ENCODE measurements around the gene SCT. TPM values are rescaled to one million over a fixed set of nuclear protein-coding genes. Genes with fewer than 3 reads are reported as not detected.
"Not testable (repeated sequence)": the region's sequence is repeated elsewhere in the genome, so short reads cannot be mapped to it uniquely, and the experiment has no call there.

Gene SCT
- total RNA-seq, 1 experiment from 2014 or later, result not detected

DNA sequence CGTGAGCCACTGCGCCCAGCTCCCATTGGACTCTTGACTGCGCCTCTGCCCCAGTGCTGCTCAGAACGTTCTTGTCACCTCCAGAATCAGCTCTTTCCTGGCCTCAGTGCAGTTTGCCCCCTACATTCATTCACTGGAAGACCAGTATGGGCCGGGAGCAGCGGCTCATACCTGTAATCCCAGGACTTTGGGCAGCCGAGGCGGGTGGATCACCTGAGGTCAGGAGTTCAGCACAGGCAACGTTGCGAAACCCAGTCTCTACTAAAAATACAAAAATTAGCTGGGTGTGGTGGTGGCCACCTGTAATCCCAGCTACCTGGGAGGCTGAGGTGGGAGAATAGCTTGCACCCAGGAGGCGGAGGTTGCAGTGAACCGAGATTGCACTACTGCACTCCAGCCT lies 27.5 kb upstream of the SCT start:
- not testable (repeated sequence) for H3K36me3 ChIP-seq; H3K27me3 ChIP-seq; H3K4me1 ChIP-seq; H3K27ac ChIP-seq; DNase-seq; H3K9me3 ChIP-seq (replicated peaks); H3K4me3 ChIP-seq

DNA sequence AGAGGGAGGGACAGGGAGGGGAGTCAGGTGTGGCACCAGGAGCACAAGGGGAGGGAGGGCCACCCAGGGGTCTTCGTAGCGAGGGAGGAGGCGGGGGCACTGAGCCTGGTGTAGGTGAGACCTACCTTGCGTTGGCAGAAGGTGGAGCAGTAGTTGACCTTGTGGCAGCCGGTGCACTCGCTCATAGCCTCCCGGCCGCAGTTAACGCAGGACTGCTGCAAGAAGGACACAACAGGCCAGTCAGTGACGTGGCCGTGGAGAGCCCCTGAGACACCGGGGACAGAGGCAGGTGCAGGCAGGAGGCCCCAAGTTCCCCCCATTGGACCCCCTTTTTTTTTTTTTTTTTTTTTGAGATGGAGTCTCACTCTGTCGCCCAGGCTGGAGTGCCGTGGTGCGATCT lies 26.9 kb upstream of the SCT start:
- no peak overlapping the region for H3K27ac ChIP-seq
- DNase-seq, result no peak
- H3K9me3 ChIP-seq (replicated peaks), result no peaks in the 10 kb centered on the region
- H3K4me1 ChIP-seq, result no peaks in the 10 kb centered on the region
- H3K27me3 ChIP-seq, result no peaks in the 10 kb centered on the region
- H3K4me3 ChIP-seq, result no peak overlapping the region
- peaks cover 6% of the 10 kb centered on the region; the same call in 1 of the 2 replicates for H3K36me3 ChIP-seq

DNA sequence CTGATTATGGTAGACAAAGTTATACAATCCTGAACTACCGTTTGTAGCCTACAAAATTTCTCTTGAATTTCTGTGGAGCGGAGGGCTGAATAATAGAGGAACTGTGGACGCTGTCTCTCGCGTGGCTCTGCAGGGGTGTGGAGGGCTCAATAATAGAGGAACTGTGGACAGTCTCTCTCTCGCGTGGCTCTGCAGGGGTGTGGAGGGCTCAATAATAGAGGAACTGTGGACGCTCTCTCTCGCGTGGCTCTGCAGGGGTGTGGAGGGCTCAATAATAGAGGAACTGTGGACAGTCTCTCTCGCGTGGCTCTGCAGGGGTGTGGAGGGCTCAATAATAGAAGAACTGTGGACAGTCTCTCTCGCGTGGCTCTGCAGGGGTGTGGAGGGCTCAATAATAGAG lies 26.2 kb upstream of the SCT start:
- H3K4me1 ChIP-seq; H3K27me3 ChIP-seq; H3K36me3 ChIP-seq; H3K9me3 ChIP-seq (replicated peaks); H3K27ac ChIP-seq; H3K4me3 ChIP-seq; DNase-seq: not testable (repeated sequence)

DNA sequence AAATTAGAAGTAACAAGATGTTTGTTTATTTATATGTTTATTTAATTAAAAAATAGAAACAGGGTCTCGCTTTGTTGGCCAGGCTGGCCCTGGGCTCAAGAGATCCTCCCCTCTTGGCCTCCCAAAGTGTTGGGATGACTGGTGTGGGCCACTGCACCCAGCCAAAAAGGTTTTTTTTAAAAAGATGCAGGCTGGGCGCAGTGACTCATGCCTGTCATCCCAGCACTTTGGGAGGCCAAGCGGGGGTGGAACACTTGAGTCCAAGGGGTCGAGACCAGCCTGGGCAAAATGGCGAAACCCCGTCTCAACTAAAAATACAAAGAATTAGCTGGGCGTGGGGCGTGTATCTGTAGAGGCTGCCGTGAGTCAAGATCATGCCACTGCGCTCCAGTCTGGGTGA lies 23.5 kb upstream of the SCT start:
- DNase-seq, result no peak
- Histone ChIP-seq H3K9me3 (replicated peaks) (no peaks in the 10 kb centered on the region), H3K4me3 (no peak overlapping the region), H3K36me3 (peaks cover 6% of the 10 kb centered on the region; the same call in 1 of the 2 replicates), H3K27ac (no peak overlapping the region), H3K27me3 (no peaks in the 10 kb centered on the region), H3K4me1 (no peaks in the 10 kb centered on the region)

DNA sequence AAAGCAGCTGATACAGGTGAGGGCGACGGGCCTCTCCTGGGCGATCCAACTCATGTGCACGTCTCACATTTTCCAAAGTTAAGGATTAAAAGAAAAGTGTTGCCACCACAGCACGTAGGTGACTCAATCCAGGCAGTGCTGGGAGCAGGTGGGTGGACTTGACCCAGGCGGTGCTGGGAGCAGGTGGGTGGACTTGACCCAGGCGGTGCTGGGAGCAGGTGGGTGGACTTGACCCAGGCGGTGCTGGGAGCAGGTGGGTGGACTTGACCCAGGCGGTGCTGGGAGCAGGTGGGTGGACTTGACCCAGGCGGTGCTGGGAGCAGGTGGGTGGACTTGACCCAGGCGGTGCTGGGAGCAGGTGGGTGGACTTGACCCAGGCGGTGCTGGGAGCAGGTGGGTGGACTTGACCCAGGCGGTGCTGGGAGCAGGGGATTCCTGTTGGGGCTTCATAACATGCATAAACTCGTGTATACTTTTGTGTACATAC lies 20.7 kb upstream of the SCT start:
- DNase-seq; H3K27ac ChIP-seq; H3K4me1 ChIP-seq; H3K36me3 ChIP-seq; H3K4me3 ChIP-seq; H3K27me3 ChIP-seq; H3K9me3 ChIP-seq (replicated peaks): not testable (repeated sequence)

GRCh38 chr11:646214-646613 lies 19.2 kb upstream of the SCT start:
- no peaks in the 10 kb centered on the region for H3K27me3 ChIP-seq
- no peak overlapping the region for H3K4me3 ChIP-seq
- no peaks in the 10 kb centered on the region for H3K4me1 ChIP-seq
- H3K9me3 ChIP-seq (replicated peaks), result no peaks in the 10 kb centered on the region
- peaks cover 6% of the 10 kb centered on the region; the same call in 1 of the 2 replicates for H3K36me3 ChIP-seq
- no peak for DNase-seq
- no peak overlapping the region for H3K27ac ChIP-seq

DNA sequence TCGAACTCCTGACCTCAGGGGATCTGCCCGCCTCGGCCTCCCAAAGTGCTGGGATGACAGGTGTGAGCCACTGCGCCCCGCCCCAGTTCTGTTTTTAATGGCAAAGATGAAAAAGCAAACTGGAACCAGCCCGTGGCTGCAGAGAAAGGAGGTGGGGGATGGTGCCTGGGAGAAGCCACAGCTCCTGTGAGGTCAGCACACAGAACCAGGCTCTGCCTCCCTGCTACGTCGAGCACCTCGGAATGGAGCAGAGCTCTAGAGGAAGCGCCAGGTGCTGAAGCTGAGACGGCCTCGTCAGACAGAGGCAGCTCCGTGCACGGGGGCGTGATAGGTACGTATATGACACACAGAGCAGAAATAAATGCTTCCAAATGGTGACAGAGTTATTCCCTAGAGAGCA lies 18.6 kb upstream of the SCT start:
- Histone ChIP-seq H3K4me1 (no peaks in the 10 kb centered on the region), H3K36me3 (peaks cover 2% of the 10 kb centered on the region; the same call in 1 of the 2 replicates), H3K9me3 (replicated peaks) (no peaks in the 10 kb centered on the region), H3K4me3 (no peak overlapping the region), H3K27ac (no peak overlapping the region), H3K27me3 (no peaks in the 10 kb centered on the region)
- no peak for DNase-seq

DNA sequence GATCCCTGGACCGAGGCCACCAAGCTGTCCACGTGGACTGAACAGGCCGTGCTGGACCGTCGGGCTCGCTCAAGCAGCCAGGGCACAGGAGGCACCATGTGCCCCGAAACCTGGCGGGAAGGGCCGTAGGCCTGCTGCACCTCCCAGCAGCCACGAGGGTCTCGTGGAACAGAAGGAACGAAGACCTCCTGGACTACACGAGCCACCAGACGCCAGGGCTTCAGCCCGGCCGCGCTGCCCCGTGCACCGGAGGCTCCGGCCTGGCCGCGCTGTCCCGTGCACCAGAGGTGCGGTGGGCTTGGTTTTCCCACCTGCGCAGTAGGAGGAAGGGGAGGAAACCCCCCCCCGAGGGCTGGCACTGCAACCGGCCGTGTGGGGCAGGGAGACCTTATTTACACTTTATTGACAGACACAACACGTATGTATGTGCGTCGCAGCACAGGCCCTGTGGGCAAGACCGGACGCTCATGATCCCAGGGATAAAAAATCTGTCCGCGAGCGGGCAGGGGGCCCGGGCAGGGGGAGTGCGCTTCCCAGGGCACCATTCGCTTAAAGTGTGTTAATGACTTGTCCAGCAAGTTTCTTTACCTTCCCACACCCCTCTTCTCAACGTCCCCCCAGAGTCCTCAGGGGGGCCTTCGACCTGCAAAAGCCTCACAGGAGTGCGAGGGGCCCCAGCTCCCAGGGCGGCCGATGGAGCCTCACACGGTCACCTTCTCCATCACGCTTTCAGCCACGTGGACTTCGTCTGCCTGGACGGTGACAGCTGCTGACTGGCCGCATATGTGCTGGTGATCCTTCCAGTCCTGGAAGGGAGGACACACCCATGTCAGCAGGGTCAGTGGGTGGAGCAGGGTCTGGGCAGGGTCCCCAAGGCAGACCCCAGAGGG lies 17.1 kb upstream of the SCT start:
- Histone ChIP-seq H3K9me3 (replicated peaks) (no peaks in the 10 kb centered on the region), H3K27me3 (no peaks in the 10 kb centered on the region), H3K27ac (no peak overlapping the region), H3K4me3 (no peak overlapping the region), H3K36me3 (no peaks in the 10 kb centered on the region; the same call in 1 of the 2 replicates), H3K4me1 (no peaks in the 10 kb centered on the region)
- DNase-seq, result no peak

DNA sequence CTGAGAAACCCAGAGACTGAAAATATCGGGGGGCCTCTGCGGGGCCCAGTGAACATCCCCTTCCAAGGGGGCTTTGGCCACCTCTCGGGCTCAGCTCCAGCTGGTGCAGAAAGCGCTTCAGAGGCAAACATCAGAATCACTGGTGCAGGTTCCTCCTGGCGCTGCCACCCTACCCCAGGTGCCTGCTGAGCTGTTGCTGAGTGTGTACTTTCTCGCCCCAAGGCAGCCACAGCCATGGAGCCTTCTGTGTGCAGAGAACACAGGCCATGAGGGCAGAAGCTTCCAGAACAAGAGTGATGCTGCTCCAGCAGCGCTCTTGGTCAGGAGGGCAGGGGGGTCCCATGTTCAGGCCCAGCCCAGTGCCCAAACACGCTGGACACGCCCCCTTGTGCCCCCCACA lies 16.4 kb upstream of the SCT start:
- H3K27me3 ChIP-seq, result no peaks in the 10 kb centered on the region
- no peaks in the 10 kb centered on the region; the same call in 1 of the 2 replicates for H3K36me3 ChIP-seq
- no peaks in the 10 kb centered on the region for H3K4me1 ChIP-seq
- H3K4me3 ChIP-seq, result no peak overlapping the region
- H3K9me3 ChIP-seq (replicated peaks), result no peaks in the 10 kb centered on the region
- no peak for DNase-seq
- no peak overlapping the region for H3K27ac ChIP-seq

GRCh38 chr11:641806-642370 lies 14.9 kb upstream of the SCT start:
- Histone ChIP-seq H3K4me3 (no peak overlapping the region), H3K9me3 (replicated peaks) (no peaks in the 10 kb centered on the region), H3K27me3 (no peaks in the 10 kb centered on the region), H3K4me1 (no peaks in the 10 kb centered on the region), H3K36me3 (no peaks in the 10 kb centered on the region; the same call in 1 of the 2 replicates), H3K27ac (no peak overlapping the region)
- DNase-seq, result no peak

GRCh38 chr11:640021-640706 lies 13.2 kb upstream of the SCT start:
- Histone ChIP-seq H3K36me3 (no peaks in the 10 kb centered on the region; the same call in 1 of the 2 replicates), H3K4me3 (no peak overlapping the region), H3K27me3 (no peaks in the 10 kb centered on the region), H3K4me1 (no peaks in the 10 kb centered on the region), H3K27ac (no peak overlapping the region), H3K9me3 (replicated peaks) (no peaks in the 10 kb centered on the region)
- no peak for DNase-seq

GRCh38 chr11:639332-639955 lies 12.5 kb upstream of the SCT start:
- Histone ChIP-seq H3K36me3 (no peaks in the 10 kb centered on the region; the same call in 1 of the 2 replicates), H3K27ac (no peak overlapping the region), H3K9me3 (replicated peaks) (no peaks in the 10 kb centered on the region), H3K4me1 (no peaks in the 10 kb centered on the region), H3K27me3 (no peaks in the 10 kb centered on the region), H3K4me3 (no peak overlapping the region)
- no peak for DNase-seq

DNA sequence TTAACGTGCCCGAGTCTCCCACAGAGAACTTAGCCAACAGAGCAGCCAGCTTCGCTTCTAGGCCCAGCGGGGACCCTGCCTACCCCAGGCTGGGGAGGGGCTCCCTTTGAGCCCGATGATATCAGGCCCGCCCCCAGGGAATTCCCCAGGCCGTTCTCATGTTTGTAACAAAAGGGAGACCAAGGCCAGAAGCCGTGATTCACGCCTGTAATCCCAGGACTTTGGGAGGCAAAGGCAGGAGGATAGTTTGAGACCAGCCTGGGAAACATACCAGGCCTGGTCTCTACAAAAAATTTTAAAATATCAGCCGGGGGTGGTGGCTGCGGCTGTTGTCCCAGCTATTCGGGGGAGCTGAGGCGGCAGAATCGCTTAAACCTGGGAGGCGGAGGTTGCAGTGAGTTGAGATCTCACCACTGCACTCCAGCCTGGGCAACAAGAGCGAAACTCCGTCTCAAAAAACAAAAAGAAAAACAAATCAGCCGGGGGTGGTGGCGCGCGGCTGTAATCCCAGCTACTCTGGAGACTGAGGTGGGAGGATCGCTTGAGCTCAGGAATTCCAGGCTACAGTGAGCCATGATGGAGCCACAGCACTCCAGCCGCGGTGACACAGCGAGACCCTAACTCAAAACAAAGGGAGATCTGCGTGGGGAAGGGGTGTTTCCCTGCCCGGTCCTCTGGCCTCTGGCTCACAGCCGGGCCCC lies 11.8 kb upstream of the SCT start:
- H3K27me3 ChIP-seq, result no peaks in the 10 kb centered on the region
- H3K4me3 ChIP-seq, result no peak overlapping the region

More for the DNA sequence above, 11.8 kb upstream of the SCT start:
- Histone ChIP-seq H3K9me3 (replicated peaks) (no peaks in the 10 kb centered on the region), H3K27ac (no peak overlapping the region), H3K4me1 (no peaks in the 10 kb centered on the region), H3K36me3 (no peaks in the 10 kb centered on the region; the same call in 1 of the 2 replicates)
- DNase-seq, result no peak
